Tibial nerve (tissue), 4 donors: ENCODE data around the gene DHX57. TPM values are rescaled to one million over a fixed set of nuclear protein-coding genes. Genes with fewer than 3 reads are reported as not detected.

Source experiments
- DNase-seq, 2 donors: peaks; one replicate each; pipeline ENCODE4 v3.0.0-alpha.2; 2019; ENCODE audit warnings: low spot score in 2 of 2
- H3K27ac ChIP-seq, 4 donors: fragments of 200-600 bp; sonication (generic) in 3 of 4; one replicate each; pipeline ENCODE4 v1.5.1; 2017 to 2019; ENCODE audit warnings: mild to moderate bottlenecking in 1 of 4
- H3K27me3 ChIP-seq, 2 donors: fragments of 200-600 bp; sonication (generic) in 1 of 2; one replicate each; pipeline versions ENCODE4 v1.5.1 to v1.6.0; 2017 to 2019
- H3K36me3 ChIP-seq, 3 donors: fragments of 200-600 bp; sonication (generic); one replicate each; pipeline ENCODE4 v1.5.1; 2018 to 2019
- H3K4me1 ChIP-seq, 4 donors: fragments of 200-600 bp; sonication (generic) in 3 of 4; one replicate each; pipeline ENCODE4 v1.5.1; 2017 to 2019
- H3K4me3 ChIP-seq, 4 donors: fragments of 200-600 bp; sonication (generic) in 3 of 4; one replicate each; pipeline ENCODE4 v1.5.1; 2017 to 2019; ENCODE audit warnings: mild to moderate bottlenecking in 1 of 4, moderate library complexity in 1 of 4
- H3K9me3 ChIP-seq, 4 donors: fragments of 200-600 bp; sonication (generic) in 3 of 4; one replicate each; pipeline ENCODE4 v1.5.1; 2017 to 2019
- CTCF ChIP-seq, 5 experiments: fragments of 200-600 bp in 3 of 5; fragments of 450-650 bp in 2 of 5; sonication (generic) in 3 of 5; IDR thresholded peaks; one replicate each; pipeline ENCODE4 v1.5.1; 2016 to 2019; ENCODE audit warnings: antibody characterized with exemption in 5 of 5, mild to moderate bottlenecking in 3 of 5, moderate library complexity in 2 of 5
- EP300 ChIP-seq, 2 donors: sonication (generic); formaldehyde crosslinking; IDR thresholded peaks; one replicate each; pipeline ENCODE4 v1.6.1; 2017; ENCODE audit warnings: antibody characterized with exemption in 2 of 2, mild to moderate bottlenecking in 1 of 2
- POLR2A ChIP-seq, 2 donors: fragments of 450-650 bp; IDR thresholded peaks; one replicate each; pipeline ENCODE4 v1.6.1; 2017; ENCODE audit warnings: antibody characterized with exemption in 2 of 2, mild to moderate bottlenecking in 2 of 2, moderate library complexity in 2 of 2
- WGBS, 2 donors: methylation state at CpG; one replicate each; pipeline ENCODE4 v1.1.5; 2018; 5-methylcytosine and 5-hydroxymethylcytosine counted together
- small RNA-seq: library from RNA; depleted of rRNA; stranded (forward); fragments of <200 nt; gene quantifications from one replicate; pipeline ENCODE3, GENCODE V24; 2016
- total RNA-seq, 4 donors: library from RNA; depleted of rRNA; stranded (reverse); fragments of >200 nt; gene quantifications; one replicate each; pipeline ENCODE4 v1.1.0, GENCODE V29; 2016

Gene DHX57
- total RNA-seq, 4 donors from 2014 or later: 11.1 to 22.0 (median 13.4) TPM

- whole genome bisulfite sequencing, 2 donors: 87 to 88% methylated on average over 9 of the region's 9 CpGs
- TF ChIP-seq EP300 (IDR thresholded peaks at IDR 0.05) (no peak), CTCF (IDR thresholded peaks at IDR 0.05) (no peak), POLR2A (IDR thresholded peaks at IDR 0.05) (no peak)
- Histone ChIP-seq H3K36me3 (peaks cover 0 to 58% (median 29%) of the 10 kb centered on the region in 3 donors), H3K27me3 (no peaks in the 10 kb centered on the region), H3K9me3 (no peaks in the 10 kb centered on the region), H3K4me3 (no peak overlapping the region), H3K4me1 (peaks cover 0 to 74% (median 21%) of the 10 kb centered on the region in 4 donors), H3K27ac (no peak overlapping the region)
- no peak for DNase-seq
Measured at GRCh38 chr2:38748391-38748790, 127.3 kb downstream of the DHX57 start.

GRCh38 chr2:38747819-38748218 is 127.9 kb downstream of the DHX57 start:
- TF ChIP-seq POLR2A (IDR thresholded peaks at IDR 0.05): no peak
- TF ChIP-seq CTCF (IDR thresholded peaks at IDR 0.05): no peak
- TF ChIP-seq EP300 (IDR thresholded peaks at IDR 0.05): no peak
- peak overlapping the region in 2 of 4 donors; percentile 29 to 41 for H3K27ac ChIP-seq
- H3K36me3 ChIP-seq: peaks cover 0 to 64% (median 29%) of the 10 kb centered on the region in 3 donors
- no peak for DNase-seq
- H3K4me1 ChIP-seq: peaks cover 0 to 74% (median 21%) of the 10 kb centered on the region in 4 donors
- 78 to 85% methylated on average over 5 of the region's 5 CpGs for WGBS, 2 donors
- H3K27me3 ChIP-seq: no peaks in the 10 kb centered on the region
- H3K4me3 ChIP-seq: no peak overlapping the region
- no peaks in the 10 kb centered on the region for H3K9me3 ChIP-seq

Small RNA genes lying within 50 kb of the gene (small RNA-seq; reads per million reads assigned to genes)
- not detected for gene RNU6-851P

Other genes starting within 250 kb of the DHX57 start
- 10 to 100 TPM; 20.7 to 57.9 (median 34.2) TPM for gene GALM, start 209.8 kb downstream of the DHX57 start, total RNA-seq
- gene SRSF7, start 124.6 kb downstream of the DHX57 start, total RNA-seq: 10 to 100 TPM; 62.6 to 85.5 (median 80.9) TPM
- gene GEMIN6, start 97.7 kb downstream of the DHX57 start, total RNA-seq: 1 to 10 TPM; 1.4 to 9.8 (median 4.4) TPM
- gene MORN2, start within 50 bp of the DHX57 start, total RNA-seq: 10 to 100 TPM in 2 of 4 donors, 1 to 10 TPM in 2; 6.1 to 17.2 (median 10.3) TPM
- 1 to 10 TPM; 2.5 to 9.3 (median 4.1) TPM for gene ARHGEF33, start 13.9 kb upstream of the DHX57 start, total RNA-seq
- 10 to 100 TPM; 18.6 to 27.3 (median 23.4) TPM for gene SOS1, start 245.1 kb upstream of the DHX57 start, total RNA-seq